GM19025 (cell line): ENCODE data around the gene PDK1.
"Not testable (repeated sequence)": the region's sequence is repeated elsewhere in the genome, so short reads cannot be mapped to it uniquely, and the experiment has no call there.

Source experiments
- ATAC-seq: cut with Tn5 transposase; IDR thresholded peaks from one replicate; pipeline ENCODE4 v1.9.1; 2021; ENCODE audit warnings: mild to moderate bottlenecking, low read depth, moderate library complexity; ENCODE audit not compliant: unreplicated experiment

PDK1 gene

DNA sequence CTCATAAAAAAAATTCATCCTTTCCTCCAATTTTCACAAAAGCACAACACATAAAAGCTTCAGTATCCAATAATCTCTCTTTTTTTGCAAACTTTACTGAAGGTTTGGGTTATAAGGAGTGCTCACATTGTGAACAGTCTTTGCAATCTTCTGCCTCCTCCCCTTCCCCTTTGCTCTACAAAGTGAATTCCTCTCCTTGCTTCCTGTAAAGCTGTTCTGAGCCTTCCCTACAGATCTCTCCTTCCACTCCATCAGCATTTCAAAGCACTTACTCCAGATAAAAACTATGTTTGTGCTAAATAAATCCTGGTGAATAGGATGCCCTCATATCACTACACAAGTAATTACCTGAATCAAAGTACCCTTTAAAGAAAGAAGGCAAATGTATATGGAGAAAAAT is 4.6 kb upstream of the PDK1 start:
- ATAC-seq = no peak

DNA sequence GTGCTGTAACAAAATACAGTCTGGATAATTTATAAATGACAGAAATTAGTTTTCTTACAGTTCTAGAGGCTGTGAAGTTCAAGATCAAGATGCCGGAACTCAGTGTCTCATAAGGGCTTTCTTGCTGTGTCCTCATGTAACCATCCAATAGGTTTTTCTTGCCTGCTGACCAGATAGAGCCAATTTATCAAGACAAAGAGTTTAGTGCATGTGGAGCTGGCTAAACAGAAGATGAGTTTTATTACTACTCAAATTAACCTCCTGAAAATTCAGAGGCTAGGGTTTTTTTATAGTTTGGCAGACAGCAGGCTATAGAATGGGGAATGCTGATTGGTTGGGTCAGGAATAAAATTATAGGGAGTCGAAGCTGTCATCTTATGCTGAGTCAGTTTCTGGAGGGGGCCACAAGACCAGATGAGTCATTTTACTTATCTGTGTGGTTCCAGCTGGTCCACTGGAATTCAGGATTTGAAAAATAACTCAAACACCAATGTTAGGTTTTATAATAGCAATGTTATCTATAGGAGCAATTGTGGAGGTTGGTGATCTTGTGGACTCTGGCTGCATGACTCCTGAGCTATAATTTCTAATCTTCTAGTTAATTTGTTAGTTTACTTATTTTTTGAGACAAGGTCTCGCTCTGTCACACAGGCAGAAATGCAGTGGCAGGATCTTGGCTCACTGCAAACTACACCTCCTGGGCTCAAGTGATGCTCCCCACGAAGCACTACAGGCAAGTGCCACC is 3.2 kb upstream of the PDK1 start:
- ATAC-seq = no peak

DNA sequence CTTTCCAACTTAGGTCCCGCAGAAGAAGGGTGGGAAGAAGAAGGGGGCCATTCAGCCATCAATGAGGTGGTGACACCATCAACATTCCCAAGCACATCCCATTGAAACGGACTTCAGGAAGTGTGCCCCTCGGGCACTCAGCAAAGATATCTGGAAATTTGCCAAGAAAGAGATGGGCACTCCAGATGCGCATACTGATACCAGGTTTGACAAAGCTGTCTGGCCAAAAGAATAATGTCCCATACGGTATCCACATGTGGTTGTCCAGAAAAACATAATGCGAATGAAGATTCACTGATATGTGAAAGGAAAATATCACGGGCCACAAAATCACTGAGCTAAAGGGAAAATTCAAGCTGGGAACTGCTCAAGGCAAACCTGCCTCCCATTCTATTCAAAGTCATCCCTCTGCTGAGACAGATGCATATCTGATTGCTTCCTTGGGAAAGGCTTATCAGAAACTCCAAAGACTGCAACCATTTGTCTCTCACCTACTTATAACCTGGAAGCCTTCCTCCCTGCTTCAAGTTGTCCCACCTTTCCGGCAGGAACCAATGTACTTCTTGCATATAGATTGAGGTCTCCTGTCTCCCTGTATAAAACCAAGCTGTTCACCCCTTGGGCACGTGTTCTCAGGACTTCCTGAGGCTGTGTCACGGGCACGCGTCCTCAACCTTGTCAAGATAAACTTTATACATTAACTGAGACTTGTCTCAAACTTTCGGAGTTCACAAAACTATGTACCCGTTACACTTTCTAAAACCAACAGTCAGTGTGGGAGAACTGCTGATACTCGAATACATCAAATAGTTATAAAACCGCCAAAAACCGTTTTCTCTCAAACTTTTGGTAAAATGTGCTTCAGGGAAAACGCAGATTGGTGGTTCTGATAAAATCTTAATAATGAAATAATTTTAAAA is 1.3 kb upstream of the PDK1 start:
- ATAC-seq = no peak

DNA sequence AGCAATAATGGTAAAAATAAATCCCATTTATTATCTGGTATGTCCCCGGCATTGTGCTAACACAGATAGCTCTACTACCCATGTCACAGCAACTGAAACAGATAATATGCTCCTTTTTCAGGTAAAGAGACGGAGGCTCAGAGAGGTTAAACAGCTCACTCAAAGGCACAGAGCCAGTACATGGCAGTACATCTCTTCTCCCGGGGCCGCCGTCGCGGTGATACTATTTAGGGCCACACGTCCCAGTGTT is 693 bp upstream of the PDK1 start:
- ATAC-seq = no peak

DNA sequence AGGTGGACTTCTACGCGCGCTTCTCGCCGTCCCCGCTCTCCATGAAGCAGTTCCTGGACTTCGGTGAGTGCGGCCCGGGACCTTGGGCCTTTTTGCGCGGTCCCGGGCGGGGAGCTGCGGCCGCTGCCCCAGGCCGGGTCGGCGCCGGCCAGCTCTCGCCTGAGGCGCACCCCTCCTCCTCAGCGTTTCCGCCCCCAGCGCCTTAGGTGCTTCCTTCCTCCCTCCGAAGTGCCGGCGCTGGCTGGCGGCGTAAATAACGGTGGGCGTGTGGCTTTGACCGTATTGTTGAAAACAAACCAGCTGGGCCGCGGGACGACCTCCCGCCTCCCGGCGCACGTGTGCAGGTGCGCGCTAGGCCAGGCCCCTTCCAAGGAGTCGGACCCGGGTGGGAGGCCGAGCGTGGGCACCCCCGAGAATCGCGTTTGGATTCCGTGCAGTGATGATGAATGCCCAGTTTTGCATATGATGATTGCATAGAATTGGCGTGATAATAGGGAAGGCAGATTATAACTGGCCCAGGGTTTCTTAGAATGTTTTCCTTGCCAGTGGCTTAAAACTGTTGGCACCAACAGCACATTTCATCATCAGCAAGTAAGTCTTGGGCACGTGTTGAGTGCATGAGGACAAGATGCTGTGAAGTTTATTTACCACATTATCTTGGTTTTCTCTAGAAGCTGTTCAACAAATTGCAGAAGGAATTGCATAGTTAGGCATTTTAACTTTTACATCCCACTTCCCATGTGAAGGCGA is 569 bp downstream of the PDK1 start:
- peak; percentile 63 for ATAC-seq

DNA sequence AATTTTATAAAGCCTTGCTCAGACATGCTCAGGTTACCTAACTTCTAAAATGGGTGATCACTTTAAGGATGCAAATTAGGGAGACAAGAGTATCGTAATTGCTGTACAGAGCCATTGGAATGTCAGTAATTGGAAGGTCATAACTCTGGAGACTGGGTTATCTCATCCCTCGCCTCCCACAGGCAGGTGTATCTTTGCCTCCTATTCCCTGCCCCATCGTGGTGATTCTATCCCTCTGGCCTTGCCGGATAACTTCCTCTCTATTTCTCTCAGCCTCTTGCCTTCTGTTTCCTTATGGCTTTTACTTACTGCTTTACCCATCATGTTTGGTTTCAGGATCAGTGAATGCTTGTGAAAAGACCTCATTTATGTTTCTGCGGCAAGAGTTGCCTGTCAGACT is 2.5 kb downstream of the PDK1 start:
- no peak for ATAC-seq

DNA sequence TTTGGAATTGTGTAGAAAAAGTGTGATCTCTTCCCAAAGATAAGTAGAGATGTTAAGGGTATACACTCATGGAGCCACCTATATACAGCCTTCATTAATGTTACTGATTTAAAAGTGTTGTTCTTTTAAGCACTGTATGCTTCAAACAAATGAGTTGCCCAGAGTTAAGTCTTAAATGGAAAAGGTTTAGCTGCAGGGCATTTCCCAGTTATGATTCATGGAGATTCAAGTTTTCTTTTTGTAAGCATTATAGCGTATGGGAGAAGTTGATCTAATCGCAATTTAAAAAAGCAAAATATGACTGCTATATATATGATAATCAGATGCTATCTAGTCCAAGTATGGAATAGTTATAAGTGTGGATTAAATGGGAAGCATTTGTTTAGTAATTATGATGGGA is 4.8 kb downstream of the PDK1 start:
- no peak for ATAC-seq

DNA sequence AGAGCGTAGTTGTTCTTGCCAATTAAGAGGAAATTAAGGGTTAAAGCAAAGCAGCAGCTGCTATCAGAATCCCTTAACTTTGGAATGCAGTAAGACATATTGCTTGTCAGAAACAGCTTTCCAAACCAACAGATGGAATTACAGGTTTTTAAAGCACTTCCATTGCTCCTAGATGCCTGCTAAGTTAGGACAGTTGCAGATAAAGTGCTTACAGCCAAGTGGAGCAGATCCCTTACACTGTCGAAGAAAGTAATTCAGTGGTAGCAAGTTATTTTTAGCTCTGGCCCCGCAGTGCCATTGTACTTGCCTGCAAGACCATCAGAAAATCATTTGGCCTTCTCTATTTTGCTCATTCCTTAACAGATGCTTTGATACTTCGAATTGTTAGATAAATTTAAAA is 5.4 kb downstream of the PDK1 start:
- no peak for ATAC-seq

DNA sequence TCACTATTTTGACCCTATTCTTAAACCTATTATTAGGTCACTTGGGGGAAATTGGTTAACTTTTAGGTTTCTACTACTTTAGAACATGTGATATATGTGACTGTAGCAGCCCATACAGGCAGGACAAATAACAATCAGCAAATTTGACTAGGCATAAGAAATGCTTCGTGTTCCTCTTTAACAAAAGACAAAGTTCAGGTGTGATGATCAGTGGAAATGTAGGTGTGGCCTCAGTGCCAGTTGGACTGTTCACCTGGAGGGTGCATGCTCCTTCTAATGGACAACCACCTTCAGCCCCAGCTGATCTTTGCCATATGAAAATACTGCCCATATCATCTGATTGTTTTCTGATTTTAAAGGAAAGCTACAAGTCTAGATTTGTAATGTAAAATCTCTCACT is 6.4 kb downstream of the PDK1 start:
- ATAC-seq = no peak

DNA sequence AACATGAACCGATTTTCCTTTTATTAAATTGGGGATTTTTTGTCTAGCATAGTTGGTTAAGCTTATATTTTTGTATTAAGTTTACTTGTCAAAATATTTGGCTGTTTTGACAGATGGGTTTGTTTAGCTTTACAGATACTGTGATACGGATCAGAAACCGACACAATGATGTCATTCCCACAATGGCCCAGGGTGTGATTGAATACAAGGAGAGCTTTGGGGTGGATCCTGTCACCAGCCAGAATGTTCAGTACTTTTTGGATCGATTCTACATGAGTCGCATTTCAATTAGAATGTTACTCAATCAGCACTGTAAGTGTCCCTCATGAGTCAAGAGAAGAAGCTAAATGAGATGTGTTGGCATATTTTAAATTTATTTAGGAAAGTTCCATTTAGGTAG is 8.5 kb downstream of the PDK1 start:
- no peak for ATAC-seq

DNA sequence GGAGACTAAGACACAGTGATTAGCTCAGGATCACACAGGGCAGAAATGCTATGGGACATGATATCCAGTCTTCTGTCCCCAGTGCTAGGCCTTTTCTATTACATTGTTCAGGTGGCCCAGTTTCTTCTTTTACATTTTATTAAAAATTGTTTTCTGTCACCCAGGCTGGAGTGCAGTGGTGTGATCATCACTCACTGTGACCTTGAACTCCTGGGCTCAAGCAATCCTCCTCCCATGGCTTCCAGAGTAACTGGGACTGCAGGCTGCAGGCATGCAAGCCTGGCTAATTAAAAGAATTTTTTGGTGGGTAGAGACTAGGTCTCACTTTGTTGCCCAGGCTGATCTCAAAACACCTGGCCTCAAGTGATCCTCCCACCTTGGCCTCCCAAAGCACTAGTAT is 15.4 kb downstream of the PDK1 start:
- ATAC-seq = no peak

DNA sequence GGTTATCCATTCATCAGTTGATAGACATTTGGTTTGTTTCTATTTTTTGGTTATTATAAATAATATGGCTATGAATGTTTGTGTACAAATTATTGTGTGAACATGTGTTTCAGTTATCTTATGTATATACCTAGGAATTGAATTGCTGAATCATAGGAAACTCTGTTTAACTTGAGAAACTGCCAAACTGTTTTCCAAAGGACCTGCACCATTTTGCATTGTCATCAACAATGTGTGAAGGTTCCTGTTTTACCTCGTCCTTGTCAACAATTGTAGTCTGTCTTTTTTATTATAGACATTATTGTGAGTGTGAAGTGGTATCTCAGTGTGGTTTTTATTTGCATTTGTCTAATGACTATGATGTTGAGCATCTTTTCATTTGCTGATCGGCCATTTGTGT is 17.1 kb downstream of the PDK1 start:
- no peak for ATAC-seq

DNA sequence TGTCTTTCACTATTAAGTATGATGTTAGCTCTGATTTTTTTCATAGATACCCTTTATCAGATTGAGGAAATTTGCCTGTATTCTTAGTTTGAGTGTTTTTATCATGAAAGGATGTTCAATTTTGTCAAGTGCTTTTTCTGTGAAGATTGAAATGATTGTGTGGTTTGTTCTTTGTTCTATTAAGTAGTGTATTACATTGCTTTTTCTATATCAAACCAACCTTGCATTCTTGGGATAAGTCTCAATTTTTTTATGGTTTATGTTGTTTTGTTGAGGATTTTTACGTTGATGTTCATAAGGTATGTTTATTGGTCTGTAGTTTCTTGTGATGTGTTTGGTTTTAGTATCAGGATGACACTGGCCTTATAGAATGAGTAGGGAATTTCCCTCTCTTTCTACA is 19.1 kb downstream of the PDK1 start:
- no peak for ATAC-seq

DNA sequence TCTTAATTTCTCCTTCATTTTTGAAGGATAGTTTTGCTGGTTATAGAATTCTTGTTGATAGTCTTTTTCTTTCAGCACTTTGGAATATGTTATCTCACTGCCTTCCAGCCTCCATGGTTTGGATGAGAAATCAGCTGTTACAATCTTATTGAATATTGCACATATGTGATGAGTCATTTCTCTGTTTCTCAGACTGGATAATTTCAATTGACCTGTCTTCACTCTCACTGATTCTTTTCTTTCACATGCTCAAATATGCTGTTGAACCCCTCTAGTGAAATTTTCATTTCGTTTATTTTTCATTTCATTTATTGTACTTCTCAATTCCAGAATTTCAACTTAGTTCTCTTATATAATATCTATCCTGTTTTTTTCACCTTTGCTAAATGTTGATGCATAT is 22.2 kb downstream of the PDK1 start:
- ATAC-seq = no peak

DNA sequence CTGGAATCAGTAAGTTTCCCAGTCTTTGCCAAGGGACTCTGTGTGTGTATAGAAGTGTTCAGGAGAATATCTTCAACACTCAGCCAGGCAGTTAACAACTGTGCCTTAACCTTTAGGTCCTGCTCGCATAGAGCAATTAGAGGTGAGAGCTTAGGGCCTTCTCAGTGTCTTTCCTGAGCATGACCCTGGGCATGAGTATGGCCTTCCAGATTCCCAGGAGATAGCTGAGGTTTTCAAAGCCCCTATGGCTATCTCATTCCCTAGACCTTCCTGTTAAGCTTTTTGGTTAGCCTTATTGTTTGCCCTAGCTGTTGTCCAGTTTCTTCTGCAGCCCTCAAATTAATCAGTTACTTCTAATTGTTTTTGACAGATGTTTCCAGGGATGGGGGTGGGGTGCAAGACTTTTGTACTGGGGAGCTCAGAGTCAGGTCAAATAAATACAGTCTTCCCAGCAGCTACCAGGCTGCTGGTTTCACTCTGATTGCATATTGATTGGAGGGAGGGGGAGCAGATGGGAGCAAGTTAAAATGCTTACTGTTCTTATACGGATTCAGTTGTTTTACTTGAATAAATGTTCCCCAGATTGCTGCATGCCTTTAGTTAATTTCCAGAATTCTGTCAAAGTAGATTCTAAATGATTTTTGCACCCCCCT is 23.1 kb downstream of the PDK1 start:
- no peak for ATAC-seq

DNA sequence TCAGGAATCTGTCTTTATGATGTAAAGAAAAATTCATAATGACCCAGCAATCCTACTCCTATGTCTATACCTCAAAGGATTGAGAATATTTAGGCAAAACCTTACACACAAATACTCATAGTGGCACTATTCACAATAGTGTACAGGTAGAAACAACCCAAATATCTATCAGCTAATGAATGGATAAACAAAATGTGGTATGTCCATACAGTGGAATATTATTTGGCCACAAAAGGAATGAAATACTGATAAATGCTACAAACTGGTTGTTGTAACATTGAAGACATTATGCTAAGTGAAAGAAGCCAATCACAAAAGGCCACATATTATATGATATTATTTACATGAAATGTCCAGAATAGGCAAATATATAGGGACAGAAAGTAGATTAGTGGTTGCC is 24.7 kb downstream of the PDK1 start:
- ATAC-seq = no peak

DNA sequence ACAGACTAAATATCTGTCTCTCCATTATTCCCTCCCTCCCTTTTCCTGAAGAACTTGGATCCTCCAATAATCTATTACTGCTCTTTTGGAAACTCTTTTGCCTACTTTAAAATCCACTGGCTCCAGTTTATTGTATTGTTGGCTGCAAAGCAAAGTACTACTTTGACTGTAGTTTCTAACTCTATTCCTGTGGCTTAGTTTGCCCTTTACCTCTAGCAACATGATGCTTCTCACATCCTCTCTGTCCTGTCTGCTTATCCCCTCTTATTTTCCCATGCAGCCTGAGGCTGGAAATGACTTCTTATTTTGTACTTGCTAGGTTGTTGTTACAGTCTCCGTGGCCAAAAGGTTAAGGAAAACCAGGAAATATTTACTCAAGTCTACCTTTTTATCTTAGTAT is 26.8 kb downstream of the PDK1 start:
- ATAC-seq = no peak

DNA sequence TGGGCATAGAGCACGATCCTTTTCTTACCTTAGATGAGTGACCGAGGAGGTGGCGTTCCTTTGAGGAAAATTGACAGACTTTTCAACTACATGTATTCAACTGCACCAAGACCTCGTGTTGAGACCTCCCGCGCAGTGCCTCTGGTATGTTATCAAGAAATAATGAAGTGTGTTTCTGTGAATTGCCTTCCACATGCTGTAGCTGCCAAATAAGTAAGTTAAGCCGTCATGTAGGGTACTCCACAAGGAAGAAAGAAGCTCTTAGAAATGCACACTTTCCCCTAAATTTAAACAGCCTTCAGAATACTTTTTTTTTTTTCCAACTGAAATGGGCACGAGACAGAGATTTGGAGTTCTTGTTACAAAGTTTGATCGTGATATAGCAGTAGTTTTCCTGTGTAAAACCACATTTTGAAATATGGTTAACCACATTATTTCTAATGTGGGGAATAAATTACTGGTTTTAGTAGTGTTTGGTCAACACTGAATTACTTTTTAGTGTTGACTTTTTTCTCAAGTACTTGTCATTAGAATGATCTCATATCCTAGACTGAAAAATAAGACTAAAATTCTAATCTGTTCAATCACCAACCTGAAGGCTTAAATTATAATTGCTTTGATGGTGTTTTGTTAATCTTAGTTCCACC is 30.5 kb downstream of the PDK1 start:
- no peak for ATAC-seq

DNA sequence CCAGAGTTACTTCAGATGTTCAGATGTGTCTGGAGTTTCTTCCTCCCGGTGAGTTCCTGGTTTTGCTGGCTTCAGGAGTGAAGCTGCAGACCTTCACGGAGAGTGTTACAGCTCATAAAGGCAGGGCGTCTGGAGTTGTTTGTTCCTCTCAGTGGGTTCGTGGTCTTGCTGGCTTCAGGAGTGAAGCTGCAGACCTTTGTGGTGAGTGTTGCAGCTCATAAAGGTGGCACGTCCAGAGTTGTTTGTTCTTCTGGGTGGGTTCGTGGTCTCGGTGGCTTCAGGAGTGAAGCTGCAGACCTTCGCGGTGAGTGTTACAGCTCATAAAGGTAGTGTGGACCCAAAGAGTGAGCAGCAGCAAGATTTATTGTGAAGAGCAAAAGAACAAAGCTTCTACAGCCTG is 31.3 kb downstream of the PDK1 start:
- ATAC-seq = not testable (repeated sequence)

DNA sequence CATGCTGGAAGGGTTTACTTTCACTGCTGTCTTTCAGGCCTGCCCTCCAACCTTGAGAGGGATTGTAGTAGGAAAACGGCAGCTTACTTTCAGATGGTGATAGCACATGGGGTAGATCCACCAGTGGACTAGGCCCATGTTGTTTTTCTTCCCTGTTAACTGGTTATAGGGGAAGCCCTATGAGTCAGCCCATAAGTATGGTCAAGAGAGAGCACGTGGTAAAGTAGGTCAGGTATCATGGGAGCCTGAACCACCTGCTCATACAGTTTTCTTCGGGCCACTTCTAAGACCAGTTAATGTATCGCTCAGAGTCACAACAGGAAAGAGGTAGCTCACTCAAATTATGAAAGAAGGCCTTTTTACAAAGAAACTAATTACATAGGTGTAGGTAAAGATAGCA is 33.0 kb downstream of the PDK1 start:
- no peak for ATAC-seq

DNA sequence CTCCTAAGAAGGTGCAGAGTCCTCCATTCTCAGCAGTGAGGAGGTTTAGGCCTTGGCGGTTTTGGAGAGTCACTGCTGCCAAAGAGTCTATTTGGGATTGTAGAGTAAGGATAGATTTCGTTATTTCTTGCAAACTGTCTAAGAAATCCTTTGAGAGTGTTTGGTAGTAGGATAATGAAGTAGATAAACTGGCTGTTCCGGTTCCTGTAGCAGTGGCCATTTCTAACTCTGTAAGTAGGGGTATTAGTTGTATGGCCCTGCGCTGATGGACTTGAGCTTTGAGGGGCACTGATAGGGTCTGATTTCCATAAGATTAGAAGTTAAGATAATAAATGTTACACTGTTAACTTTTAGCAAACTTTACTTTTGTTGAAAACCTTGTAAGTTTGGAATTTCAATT is 35.5 kb downstream of the PDK1 start:
- not testable (repeated sequence) for ATAC-seq
